DMS 273 treated with DMSO at 0.1 percent for 48 hours (cell line): ENCODE measurements around the gene RTRAF.

ENCODE experiments used
- DNase-seq: peaks from one replicate; lab custom pipeline; 2025; lab: John Stamatoyannopoulos, UW

RTRAF gene

DNA sequence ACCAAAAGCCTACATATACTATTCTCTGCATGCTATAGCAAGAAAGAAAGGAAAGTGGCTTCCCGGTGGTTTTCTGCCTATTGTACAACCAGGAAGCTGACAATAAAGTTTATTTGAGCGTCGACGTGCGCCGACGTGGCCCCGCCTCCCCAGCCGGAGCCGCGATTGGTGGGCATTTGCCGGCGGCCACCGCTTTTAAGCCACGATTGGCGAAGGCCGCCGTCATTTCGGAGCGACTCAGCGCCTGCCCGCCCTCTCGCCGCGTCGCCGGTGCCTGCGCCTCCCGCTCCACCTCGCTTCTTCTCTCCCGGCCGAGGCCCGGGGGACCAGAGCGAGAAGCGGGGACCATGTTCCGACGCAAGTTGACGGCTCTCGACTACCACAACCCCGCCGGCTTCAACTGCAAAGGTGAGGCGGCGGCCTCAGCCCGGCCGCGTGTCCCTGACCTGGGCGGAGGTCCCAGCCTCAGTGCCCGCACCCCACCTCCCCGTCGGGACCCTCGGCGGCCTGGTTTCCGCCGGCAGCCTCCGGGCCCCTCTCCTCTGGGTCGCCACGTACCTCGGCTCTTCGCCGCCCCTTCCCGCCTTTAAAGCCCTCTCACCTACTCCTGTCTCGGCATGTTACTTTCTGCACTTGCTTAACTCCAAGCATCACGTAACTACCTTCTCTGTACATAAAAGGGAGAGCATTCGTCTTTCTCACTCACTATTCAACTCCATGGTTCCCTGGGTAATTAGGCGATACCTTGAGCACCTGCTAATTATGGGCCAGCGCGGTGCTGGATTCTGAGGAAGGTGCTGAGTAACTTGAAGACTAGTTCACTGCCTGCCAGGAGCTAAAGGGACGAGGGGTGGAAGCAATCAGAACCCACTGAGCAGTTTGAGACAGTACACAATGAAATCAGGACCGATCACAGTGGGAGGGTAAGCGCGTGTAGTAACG is at the start of gene RTRAF:
TSS of gene RTRAF (plus strand) at position 254 of the 942 bp plus-strand sequence. CDS start at position 348, 94 bp downstream.
- peak; percentile 87 for DNase-seq

DNA sequence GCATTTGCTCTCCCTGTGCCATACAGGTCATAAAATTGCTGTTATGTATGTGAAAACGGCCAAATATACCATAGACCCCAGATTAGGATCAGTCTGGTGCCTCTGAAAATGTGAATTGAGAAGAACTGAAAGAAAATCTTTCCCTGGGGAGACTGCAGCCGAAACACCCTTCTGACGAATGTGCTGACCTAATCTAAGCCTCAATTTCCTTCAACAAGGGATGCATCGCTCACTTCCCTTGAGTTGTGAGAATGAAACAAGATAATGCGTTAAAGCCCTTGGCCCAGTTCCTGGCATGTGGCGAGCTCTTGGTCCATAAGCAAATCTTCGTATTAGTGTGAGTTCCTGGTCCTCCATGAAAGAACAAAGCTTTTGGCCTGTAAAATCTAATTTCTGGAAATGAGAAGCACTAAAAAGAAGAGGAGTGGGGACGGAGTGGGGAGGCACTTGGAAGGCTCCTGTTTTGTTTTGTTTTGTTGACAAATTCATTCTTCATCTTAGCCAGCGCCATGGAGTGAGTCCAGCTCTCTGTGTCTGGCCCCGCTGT is 49.5 kb upstream of the RTRAF start:
- DNase-seq: no peak

DNA sequence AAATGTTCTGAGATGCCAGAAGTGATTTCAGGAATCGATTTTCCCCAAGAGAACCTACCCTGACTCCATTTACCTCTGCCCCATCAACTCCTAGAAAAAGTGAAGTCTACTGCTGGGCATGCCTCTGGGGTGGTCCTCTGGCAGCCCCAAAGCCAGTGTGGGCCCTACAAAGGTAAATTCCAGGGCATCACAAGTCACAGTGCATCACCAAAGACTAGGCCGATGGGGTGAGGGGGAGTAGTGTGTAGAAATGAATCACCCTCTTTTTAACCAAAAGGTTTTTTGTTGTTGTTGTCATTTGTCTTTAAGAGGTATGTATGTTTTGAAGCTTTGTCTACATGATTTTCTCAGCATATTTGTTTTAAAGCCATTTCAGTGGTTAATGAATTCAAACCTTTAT is 46.4 kb upstream of the RTRAF start:
- DNase-seq: no peak

DNA sequence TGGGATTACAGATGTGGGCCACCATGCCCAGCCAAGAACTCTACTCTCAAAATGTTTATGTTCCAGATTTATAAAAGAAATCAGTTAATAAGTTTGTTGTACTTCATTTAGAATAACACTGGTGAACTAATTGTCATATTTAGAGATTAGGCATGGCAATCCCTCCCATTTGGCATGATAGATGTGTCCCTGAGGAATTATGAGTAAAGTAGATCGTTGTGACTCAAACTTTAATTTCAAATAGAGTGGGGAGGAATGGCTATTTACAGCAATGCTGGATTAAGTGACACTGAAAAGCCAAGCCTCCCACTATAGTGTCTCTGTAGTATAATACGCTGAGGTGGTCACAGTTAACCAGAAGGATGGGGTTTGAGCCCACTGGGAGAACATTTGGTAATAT is 39.3 kb upstream of the RTRAF start:
- DNase-seq: no peak

DNA sequence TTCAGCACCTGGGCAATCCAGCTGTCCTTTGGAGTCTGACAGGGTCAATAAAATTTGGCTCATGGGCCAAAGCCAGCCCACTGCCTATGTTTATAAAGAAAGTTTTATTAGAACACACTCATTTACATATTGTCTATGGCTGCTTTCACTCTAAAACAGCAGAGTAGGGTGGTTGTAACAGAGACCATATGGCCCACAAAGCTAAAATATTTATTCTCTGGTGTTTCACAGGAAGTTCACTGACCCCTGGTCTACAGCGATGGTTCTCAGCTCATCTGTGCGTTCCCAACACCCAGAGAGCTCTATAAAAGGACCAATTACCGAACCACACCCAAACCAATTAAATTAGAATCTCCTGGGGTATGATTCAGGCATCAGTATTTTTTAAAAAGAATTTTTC is 37.7 kb upstream of the RTRAF start:
- DNase-seq: no peak

DNA sequence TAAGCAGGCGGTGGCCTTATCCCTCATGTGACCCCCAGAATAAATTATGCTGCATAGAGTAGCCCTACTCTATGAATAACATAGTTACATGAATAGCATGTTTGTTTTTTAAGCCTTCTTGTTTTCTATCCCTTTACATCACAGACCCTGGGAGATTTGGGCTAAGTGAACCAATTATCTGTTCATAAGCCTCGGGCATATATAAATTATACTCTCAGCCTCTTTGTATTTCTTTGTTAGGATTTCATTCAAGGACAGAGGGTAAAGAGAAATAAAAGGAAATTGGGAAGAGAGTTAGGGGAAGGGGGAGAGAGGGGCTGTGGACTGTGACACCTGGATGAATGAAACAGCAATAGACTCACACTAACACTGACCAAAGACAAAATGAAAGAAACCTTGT is 35.3 kb upstream of the RTRAF start:
- DNase-seq: no peak

DNA sequence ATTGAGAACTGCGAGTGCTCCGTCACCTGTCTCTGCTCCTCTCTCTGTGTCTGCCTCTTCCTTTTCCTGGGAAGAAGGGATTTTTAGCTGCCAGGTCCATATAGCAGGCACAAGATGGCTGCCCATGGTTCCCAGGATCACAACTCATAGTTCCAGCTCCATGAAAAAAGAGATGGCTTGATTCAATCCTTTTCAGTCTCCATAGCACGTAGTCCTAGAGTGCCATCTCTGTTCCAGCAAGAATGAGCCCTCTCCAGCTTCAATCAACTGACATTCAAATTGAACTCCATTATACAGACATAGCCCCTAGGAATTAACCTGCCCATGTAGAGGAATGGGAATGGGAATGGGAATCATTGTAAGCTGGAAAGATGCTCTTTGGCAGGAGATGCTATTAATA is 34.7 kb upstream of the RTRAF start:
- no peak for DNase-seq

DNA sequence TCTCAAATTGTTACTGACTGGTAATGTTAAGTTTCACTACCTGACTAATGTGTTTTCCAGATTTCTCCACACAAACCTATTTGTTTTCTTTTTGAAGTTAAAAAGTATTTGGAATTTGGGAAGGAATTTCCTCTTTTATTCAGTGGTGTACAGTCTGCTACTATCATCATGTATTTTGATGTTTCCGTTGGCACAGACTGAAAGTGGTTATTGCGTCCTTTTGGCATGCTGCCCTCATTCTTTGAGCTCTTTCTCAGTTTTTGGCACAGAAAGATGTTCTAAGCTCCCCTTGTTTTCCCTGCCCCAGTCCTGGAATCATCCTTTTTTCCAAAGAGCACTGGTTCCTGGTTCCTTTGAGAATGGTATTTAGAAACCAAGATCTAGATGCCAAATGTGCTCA is 31.4 kb upstream of the RTRAF start:
- no peak for DNase-seq

DNA sequence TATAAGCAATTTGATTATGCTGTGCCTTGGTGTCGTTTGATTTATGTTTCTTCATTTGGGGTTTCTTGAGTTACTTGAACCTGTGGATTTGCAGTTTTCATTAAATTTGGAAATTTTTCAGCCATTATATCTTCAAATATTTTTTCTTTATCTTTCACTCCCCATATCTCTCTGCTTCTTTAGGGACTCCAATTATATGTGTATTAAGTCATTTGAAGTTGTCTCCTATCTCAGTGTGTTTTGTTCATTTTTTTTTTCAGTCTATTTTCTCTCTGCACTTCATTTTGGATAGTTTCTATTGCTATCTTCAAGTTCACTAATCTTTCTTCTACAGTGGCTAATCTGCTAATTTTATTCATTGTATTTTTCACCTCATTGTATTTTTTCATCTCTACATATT is 29.4 kb upstream of the RTRAF start:
- DNase-seq: no peak

DNA sequence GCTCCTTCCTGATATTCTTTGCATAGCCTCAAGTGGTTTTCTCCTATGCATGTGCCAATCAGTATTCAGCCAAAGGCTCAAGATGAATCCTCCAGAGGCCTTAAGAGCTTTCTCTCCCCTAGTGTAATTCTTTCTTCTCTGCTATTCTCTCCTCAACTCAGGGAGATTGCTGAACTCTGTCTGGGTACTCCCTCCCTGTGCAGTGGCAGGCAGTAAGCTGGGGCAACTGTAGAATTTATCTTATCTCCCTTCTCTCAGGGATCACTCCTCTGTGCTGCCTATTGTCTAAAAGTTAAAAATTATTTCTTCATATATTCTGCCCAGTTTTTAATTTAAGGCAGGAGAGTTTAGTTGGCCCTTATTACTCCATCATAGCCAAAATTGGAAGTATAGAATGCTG is 28.5 kb upstream of the RTRAF start:
- no peak for DNase-seq

DNA sequence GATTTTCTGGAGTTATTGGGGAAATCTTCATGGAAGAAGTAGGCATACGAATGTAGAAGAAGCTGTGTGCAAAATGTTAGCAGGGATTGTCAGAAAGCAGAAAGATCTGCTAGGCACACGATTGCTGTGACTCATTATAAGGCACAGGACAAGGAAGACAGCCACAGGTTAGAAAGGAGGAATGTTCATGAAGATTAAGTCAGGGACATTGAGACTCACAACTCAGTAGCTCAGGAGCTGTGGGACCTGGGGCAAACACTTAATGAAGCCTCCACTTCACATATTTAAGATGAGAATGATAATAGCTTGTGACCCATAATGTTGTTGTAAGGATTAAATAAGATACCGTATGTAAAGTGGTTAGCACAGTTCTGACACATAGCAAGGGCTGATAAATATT is 26.6 kb upstream of the RTRAF start:
- DNase-seq: no peak

DNA sequence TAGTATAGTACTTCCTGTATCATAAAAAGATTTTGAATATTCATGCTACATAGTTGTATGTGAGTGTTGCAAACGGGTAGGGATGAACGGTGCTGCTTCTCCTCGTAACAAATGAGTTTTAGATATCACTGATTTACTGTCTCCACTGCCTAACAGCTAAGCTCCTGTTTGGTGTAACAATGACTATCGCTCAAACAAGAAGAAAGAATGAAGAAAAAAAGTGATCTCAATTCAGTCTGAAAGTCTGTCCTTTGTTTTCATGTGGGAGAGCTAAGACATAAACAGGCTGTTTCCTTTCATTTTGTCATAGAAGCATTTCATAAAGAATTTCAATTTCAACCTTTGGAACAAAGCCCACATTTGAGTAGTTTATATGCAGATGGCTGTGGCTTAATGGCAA is 26.1 kb upstream of the RTRAF start:
- no peak for DNase-seq

DNA sequence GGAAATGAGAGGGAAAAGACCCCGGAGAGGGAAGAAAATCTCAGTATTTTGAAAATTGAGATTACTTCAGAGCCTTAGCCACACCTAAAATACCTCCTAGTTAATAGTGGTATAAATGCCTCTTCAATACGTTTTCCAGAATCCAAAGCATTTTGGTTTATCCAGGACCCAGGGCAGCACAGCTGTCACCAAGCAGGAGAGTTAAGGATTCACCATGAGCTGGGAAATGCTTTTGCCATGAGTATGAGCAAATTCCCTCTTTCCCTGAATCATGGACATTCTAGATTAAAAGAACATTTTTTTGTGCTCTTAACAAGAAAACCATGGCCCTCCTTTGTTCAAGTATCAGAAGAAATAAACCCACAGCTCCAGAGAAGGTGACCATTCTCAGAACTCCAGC is 21.8 kb upstream of the RTRAF start:
- DNase-seq: no peak

DNA sequence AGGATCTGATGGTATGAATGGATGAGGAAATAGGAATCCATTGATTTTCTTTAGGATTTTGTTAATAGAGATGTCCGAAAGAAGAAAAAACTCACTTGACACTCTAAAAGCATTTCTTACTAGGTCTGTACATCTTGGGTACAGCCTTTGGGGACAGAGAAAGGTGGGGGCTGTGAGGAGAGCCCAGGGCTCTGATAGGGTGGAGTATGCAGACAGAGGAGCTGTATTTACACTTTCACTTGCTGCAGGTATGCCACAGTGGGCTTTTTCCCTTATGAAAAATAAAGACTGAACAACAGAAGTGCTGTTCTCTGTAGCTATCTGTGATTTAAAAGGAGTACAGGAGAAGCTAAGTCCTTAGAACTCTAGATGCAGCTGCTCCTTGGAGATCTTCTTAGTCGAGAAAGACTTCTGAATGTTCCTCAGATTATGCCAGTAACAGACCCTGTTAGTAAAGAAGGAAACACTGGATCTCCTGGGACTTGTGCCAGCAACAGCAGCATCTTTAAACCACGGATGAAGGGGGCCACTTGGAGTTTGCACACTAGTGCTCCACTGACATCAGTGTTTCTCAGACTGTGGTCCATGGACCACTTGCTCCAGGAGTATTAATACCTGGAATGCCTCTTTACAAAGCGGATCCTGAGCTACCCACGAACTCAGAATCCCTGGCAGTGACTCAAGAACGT is 19.4 kb upstream of the RTRAF start:
- DNase-seq: no peak

DNA sequence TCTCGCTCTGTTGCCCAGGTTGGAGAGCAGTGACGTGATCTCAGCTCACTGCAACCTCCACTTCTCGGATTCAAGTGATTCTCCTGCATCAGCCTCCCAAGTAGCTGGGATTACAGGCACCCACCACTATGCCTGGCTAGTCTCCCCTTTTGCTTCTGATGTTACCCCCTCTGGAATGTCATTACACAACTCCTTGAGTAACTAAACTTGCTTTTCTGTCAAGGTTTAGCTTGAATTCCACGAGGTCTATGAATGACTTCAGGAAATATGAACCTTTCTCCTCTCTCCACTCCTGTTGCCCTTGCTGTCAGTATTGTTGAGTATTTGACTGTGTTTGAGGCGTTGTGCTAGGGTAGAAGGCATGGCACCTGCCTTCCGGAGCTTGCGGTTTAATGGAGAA is 16.8 kb upstream of the RTRAF start:
- DNase-seq: no peak

DNA sequence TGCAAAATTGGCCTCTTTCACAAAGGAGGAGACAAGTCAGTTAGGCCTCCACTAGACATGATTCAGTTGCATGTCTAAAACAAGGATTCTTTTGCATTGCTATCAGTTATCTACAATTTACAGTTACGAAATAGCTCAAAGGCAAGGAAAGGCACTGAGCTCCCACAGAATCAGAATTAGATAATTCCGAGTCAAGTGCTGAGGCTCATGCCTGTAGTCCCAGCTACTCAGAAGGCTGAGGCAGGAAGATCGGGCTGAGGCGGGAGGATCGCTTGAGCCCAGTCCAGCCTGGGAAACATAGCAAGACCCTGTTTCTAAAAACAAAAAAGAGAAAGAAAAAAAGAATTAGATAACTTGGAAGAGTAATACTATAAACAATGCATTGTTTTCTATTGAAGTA is 12.3 kb upstream of the RTRAF start:
- DNase-seq: no peak

DNA sequence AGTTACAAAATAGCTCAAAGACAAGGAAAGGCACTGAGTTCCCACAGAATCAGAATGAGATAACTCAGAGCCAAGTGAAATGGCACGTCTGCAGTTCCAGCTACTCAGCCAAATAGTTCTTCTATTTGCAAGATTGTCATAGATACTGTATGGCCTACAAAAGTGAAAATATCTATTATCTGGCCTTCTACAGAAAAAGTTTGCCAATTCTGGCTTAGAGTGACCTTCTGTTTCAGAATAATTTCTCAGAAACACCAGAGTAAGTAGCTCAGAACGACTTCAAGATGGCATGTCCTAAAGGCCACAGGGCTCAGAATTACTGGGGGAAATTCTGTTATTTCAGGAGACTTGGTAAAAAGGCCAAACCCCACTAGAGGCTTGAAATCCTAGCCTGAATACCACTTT is 10.7 kb upstream of the RTRAF start:
- DNase-seq: no peak

DNA sequence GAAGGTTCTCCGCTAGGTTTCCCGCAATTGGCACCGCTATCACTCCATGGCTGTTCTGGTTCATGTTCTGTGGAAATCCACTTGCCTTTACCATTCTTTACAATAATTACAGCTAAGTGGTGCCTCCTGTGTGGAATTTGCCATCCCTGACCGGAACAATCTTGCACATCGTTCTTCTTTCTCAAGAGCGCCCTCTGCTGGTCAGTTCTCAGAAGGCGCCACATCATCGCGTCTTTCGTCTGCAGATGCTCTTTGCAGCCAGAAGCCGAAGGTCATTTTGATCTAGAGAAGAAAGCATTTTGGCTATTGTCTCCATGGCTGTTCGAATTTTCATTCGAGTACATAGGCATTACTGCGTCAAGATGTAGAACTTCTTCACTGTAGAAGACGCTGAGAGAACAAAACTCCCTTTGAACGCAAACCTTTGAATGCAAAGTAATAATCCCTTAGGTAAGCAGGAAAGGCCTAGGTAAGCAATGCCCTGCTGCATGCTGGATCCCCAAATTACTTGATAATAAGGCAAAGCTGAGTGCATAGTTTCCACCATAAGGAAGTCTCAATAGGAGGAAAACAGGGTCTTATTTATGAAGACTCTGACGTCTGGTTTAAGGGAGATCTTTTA is 10.1 kb upstream of the RTRAF start:
- DNase-seq: peak; percentile 28

DNA sequence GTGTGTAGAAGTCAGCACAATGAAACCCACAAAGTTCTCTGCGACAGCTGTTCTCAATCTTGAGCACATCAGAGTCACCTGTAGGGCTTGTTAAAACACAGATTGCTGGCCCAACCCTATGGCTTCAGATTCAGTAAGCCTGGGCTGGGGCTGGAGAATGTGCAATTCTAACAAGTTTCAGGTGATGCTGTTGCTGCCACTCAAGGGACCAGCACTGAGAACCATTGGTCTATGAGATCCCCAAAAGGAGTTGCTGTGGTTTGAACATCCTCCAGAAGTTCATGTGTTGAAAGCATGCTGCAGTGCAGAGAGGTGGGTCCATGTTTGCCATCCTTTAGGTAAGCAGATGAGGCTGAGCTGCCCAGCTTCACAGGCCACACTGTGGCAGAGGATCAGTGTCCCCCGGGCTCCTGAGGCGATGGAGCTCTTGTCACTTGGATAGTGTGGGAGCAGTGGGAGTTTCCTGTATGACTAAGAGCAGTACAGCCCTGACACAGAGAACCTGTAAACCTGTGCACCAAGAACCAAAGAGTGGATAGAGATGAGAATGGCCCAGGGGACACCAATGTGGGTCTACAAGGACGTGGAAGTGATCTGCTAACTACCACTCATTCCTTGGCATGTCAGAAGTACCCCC is 8.0 kb upstream of the RTRAF start:
- no peak for DNase-seq

DNA sequence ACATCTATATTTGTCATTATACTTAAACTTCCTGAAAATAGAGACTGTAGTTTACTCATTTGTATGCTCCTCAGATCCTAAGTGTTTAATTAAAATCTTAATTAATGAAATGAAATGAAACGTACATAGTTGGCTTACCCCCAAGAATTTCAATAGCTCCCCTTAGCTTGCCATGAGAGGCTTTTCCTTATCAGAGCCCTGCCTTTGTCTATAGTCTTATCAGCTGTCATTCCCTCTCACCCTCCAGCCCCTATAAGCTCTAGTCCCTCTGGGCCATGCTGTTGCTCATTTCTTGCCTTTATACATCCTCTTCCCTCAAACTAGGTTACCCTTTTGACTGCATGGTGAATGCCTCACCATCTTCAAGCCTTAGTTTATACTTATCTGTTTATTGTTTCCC is 1.1 kb upstream of the RTRAF start:
- DNase-seq: no peak

DNA sequence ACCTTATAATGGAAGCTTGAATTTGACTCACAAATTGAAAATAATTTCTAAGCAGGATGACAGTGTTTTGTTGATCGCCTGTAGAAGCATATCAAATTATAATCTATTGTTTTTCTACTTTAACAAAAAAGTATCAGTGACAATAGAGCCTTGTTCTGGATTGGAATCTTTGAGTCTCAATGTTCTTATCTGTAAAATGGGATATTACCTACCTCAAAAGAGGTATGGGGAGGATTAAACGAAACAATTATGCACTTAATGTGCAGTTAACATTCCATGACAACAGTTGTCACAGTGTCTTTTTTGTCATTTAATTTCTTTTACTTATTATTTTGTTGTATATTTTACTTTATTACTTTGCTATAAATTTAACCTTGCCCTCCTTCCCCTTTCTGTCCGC is 1.1 kb downstream of the RTRAF start:
- no peak for DNase-seq

DNA sequence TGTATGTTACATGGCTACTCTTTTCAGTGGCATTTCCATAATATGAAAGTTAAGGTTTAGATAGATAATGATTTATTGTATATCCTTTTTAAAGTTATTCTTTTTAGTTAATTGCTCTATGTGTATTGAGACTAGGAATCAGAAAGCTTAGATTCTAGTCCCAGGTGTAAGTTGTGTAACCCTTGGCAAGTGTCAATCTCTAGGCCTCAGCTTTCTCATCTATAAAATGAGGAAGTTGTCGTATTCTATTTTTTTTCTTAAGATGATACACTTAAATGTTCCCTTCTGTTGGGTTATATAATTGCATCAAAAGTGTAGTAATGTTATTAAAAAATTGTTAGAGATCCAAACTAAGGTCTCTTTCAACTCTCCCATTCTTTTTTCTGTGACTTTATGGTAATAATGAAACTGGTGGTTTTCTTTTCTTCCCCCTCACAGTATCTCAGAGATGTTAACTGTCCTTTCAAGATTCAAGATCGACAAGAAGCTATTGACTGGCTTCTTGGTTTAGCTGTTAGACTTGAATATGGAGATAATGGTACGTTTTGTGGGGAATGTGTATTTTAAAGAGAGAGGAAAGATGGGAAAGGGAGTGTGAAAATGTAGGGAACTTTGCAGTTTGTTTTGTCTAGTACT is 4.1 kb downstream of the RTRAF start:
- no peak for DNase-seq
